HUES64 (cell line): ENCODE measurements around the gene PHLDB3.
A peak's percentile ranks its signal among the peaks of the same experiment; 100 is the strongest.

Experiments used
- H3K27ac ChIP-seq: 2 replicates; pipeline ENCODE4 v1.7.0; 2013; ENCODE audit warnings: low read depth, low read length, inconsistent platforms
- H3K27me3 ChIP-seq: 2 replicates; pipeline ENCODE4 v1.6.1; 2013; ENCODE audit warnings: mild to moderate bottlenecking, low read length; ENCODE audit not compliant: insufficient read depth
- H3K36me3 ChIP-seq: 2 replicates; pipeline ENCODE4 v1.6.1; 2013; ENCODE audit warnings: mild to moderate bottlenecking, low read length; ENCODE audit not compliant: insufficient read depth
- H3K4me1 ChIP-seq: 2 replicates; pipeline ENCODE4 v1.6.1; 2013; ENCODE audit warnings: mild to moderate bottlenecking, low read length, moderate library complexity; ENCODE audit not compliant: insufficient read depth
- H3K4me3 ChIP-seq: 2 replicates; pipeline ENCODE4 v1.5.1; 2013; ENCODE audit warnings: mild to moderate bottlenecking, low read length, moderate library complexity
- H3K9ac ChIP-seq: 2 replicates; pipeline ENCODE4 v1.6.1; 2013; ENCODE audit warnings: mild to moderate bottlenecking, low read depth, low read length
- H3K9me3 ChIP-seq: 2 replicates; pipeline ENCODE4 v1.6.1; 2013; ENCODE audit warnings: low read depth, low read length; ENCODE audit not compliant: insufficient read depth
- WGBS: fragments of 150-250, 120-280 bp; methylation state at CpG from one replicate; pipeline ENCODE4 v1.1.7; 2013; ENCODE audit warnings: missing lambda C conversion rate; 5-methylcytosine and 5-hydroxymethylcytosine counted together

Gene PHLDB3

GRCh38 chr19:43478323-43478722 is 26.2 kb downstream of the PHLDB3 start:
- Histone ChIP-seq H3K4me3 (no peak overlapping the region), H3K9me3 (no peaks in the 10 kb centered on the region), H3K27me3 (no peaks in the 10 kb centered on the region), H3K9ac (no peak overlapping the region), H3K27ac (no peak overlapping the region), H3K36me3 (no peaks in the 10 kb centered on the region), H3K4me1 (no peaks in the 10 kb centered on the region)
- 92% methylated on average over 2 of the region's 3 CpGs for WGBS

GRCh38 chr19:43476606-43477005 is 27.9 kb downstream of the PHLDB3 start:
- H3K9me3 ChIP-seq: no peaks in the 10 kb centered on the region
- no peak overlapping the region for H3K9ac ChIP-seq

GRCh38 chr19:43474986-43475705 is 29.4 kb downstream of the PHLDB3 start:
- WGBS: 5% methylated on average over 46 of the region's 46 CpGs
- peak overlapping the region; percentile 40 for H3K4me3 ChIP-seq
- no peaks in the 10 kb centered on the region for H3K4me1 ChIP-seq
- H3K36me3 ChIP-seq: no peaks in the 10 kb centered on the region
- no peak overlapping the region for H3K27ac ChIP-seq
- peak overlapping the region; percentile 49 for H3K9ac ChIP-seq
- no peaks in the 10 kb centered on the region for H3K27me3 ChIP-seq
- H3K9me3 ChIP-seq: no peaks in the 10 kb centered on the region

More at GRCh38 chr19:43476606-43477005, 27.9 kb downstream of the PHLDB3 start:
- no peaks in the 10 kb centered on the region for H3K27me3 ChIP-seq
- no peak overlapping the region for H3K27ac ChIP-seq
- H3K4me1 ChIP-seq: no peaks in the 10 kb centered on the region
- no peaks in the 10 kb centered on the region for H3K36me3 ChIP-seq
- no peak overlapping the region for H3K4me3 ChIP-seq

GRCh38 chr19:43474487-43474886 is 30.1 kb downstream of the PHLDB3 start:
- 84% methylated on average over 4 of the region's 4 CpGs for WGBS
- H3K27me3 ChIP-seq: no peaks in the 10 kb centered on the region
- H3K9ac ChIP-seq: peak overlapping the region; percentile 49; the same call in 1 of the 2 replicates
- H3K36me3 ChIP-seq: no peaks in the 10 kb centered on the region
- H3K4me1 ChIP-seq: no peaks in the 10 kb centered on the region
- peak overlapping the region; percentile 40 for H3K4me3 ChIP-seq
- no peaks in the 10 kb centered on the region for H3K9me3 ChIP-seq
- H3K27ac ChIP-seq: no peak overlapping the region

GRCh38 chr19:43471091-43471490 is 33.5 kb downstream of the PHLDB3 start:
- Histone ChIP-seq H3K9me3 (no peaks in the 10 kb centered on the region), H3K9ac (no peak overlapping the region), H3K27ac (no peak overlapping the region), H3K4me1 (no peaks in the 10 kb centered on the region), H3K36me3 (no peaks in the 10 kb centered on the region), H3K27me3 (peaks cover 2% of the 10 kb centered on the region), H3K4me3 (no peak overlapping the region)
- WGBS: 93% methylated on average over 5 of the region's 5 CpGs

GRCh38 chr19:43470288-43470687 is 34.3 kb downstream of the PHLDB3 start:
- no peaks in the 10 kb centered on the region for H3K36me3 ChIP-seq
- H3K4me1 ChIP-seq: no peaks in the 10 kb centered on the region
- 71% methylated on average over 7 of the region's 10 CpGs for WGBS
- no peaks in the 10 kb centered on the region for H3K9me3 ChIP-seq
- H3K27ac ChIP-seq: no peak overlapping the region
- H3K9ac ChIP-seq: no peak overlapping the region
- H3K27me3 ChIP-seq: peaks cover 10% of the 10 kb centered on the region
- no peak overlapping the region for H3K4me3 ChIP-seq

GRCh38 chr19:43469160-43469480 is 35.4 kb downstream of the PHLDB3 start:
- no peaks in the 10 kb centered on the region for H3K36me3 ChIP-seq
- H3K9ac ChIP-seq: no peak overlapping the region
- H3K27ac ChIP-seq: no peak overlapping the region
- no peaks in the 10 kb centered on the region; the same call in 1 of the 2 replicates for H3K4me1 ChIP-seq
- H3K27me3 ChIP-seq: peaks cover 20% of the 10 kb centered on the region
- no peak overlapping the region for H3K4me3 ChIP-seq
- 86% methylated on average over 1 of the region's 1 CpG for WGBS
- no peaks in the 10 kb centered on the region for H3K9me3 ChIP-seq

- Histone ChIP-seq H3K9ac (no peak overlapping the region), H3K4me1 (no peaks in the 10 kb centered on the region; the same call in 1 of the 2 replicates), H3K36me3 (no peaks in the 10 kb centered on the region), H3K4me3 (no peak overlapping the region), H3K27ac (no peak overlapping the region), H3K9me3 (no peaks in the 10 kb centered on the region), H3K27me3 (peaks cover 20% of the 10 kb centered on the region)
- 94% methylated on average over 4 of the region's 4 CpGs for WGBS
These were observed 36.0 kb downstream of the PHLDB3 start for GRCh38 chr19:43468354-43469159.

GRCh38 chr19:43467730-43468129 is 36.8 kb downstream of the PHLDB3 start:
- Histone ChIP-seq H3K9ac (no peak overlapping the region), H3K4me3 (no peak overlapping the region), H3K9me3 (no peaks in the 10 kb centered on the region), H3K27ac (no peak overlapping the region), H3K36me3 (no peaks in the 10 kb centered on the region), H3K4me1 (no peaks in the 10 kb centered on the region; the same call in 1 of the 2 replicates), H3K27me3 (peaks cover 24% of the 10 kb centered on the region)
- 88% methylated on average over 4 of the region's 4 CpGs for WGBS

GRCh38 chr19:43467276-43467675 is 37.3 kb downstream of the PHLDB3 start:
- H3K4me3 ChIP-seq: no peak overlapping the region
- no peaks in the 10 kb centered on the region for H3K36me3 ChIP-seq
- H3K27ac ChIP-seq: no peak overlapping the region
- WGBS: 88% methylated on average over 6 of the region's 6 CpGs
- H3K9ac ChIP-seq: no peak overlapping the region
- H3K4me1 ChIP-seq: no peaks in the 10 kb centered on the region; the same call in 1 of the 2 replicates
- peaks cover 28% of the 10 kb centered on the region for H3K27me3 ChIP-seq
- no peaks in the 10 kb centered on the region for H3K9me3 ChIP-seq

- WGBS: 86% methylated on average over 1 of the region's 1 CpG
- H3K9me3 ChIP-seq: no peaks in the 10 kb centered on the region
- H3K4me1 ChIP-seq: no peaks in the 10 kb centered on the region; the same call in 1 of the 2 replicates
- H3K9ac ChIP-seq: no peak overlapping the region
- H3K36me3 ChIP-seq: no peaks in the 10 kb centered on the region
- no peak overlapping the region for H3K4me3 ChIP-seq
- no peak overlapping the region for H3K27ac ChIP-seq
- H3K27me3 ChIP-seq: peaks cover 33% of the 10 kb centered on the region
These were observed 37.8 kb downstream of the PHLDB3 start for GRCh38 chr19:43466793-43467192.
